Ramos (cell line): ENCODE results near the gene UQCRHL.
"Not testable (repeated sequence)": the region's sequence is repeated elsewhere in the genome, so short reads cannot be mapped to it uniquely, and the experiment has no call there.

Experiments
- in situ Hi-C: fragments of 300-500 bp; cut with MboI; formaldehyde crosslinking; loops from one replicate; pipeline ENCODE4 v1.14.3; 2022; ENCODE audit warnings: low sequenced_read_pairs; ENCODE audit not compliant: unreplicated experiment

The UQCRHL gene

DNA sequence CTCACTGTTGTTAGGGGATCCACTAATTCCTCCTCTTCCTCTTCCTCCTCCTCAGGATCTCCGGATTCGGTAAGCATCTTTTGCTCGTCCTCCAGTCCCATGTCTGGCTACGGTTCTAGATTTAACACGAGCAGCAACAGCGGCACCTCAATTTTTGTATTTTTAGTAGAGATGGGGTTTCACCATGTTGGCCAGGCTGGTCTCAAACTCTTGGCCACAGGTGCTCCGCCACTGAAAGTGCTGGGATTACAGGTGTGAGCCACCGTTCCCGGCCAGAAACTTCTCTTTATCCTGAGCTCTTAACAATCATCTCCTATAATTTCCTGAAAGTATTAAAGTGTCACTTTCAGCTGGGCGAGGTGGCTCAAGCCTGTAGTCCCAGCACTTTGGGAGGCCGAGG is at the start of gene UQCRHL:
Gene UQCRHL (minus strand): TSS at position 101 of the 400 bp plus-strand sequence. CDS start 0 bp downstream, at position 101.
- in situ Hi-C loops, result not testable (repeated sequence)

GRCh38 chr1:15856888-15857287 is 49.4 kb upstream of the UQCRHL start:
- in situ Hi-C loops, result no loop called here

- in situ Hi-C loops, result no loop called here
These were observed 45.4 kb upstream of the UQCRHL start for GRCh38 chr1:15852828-15853302.

DNA sequence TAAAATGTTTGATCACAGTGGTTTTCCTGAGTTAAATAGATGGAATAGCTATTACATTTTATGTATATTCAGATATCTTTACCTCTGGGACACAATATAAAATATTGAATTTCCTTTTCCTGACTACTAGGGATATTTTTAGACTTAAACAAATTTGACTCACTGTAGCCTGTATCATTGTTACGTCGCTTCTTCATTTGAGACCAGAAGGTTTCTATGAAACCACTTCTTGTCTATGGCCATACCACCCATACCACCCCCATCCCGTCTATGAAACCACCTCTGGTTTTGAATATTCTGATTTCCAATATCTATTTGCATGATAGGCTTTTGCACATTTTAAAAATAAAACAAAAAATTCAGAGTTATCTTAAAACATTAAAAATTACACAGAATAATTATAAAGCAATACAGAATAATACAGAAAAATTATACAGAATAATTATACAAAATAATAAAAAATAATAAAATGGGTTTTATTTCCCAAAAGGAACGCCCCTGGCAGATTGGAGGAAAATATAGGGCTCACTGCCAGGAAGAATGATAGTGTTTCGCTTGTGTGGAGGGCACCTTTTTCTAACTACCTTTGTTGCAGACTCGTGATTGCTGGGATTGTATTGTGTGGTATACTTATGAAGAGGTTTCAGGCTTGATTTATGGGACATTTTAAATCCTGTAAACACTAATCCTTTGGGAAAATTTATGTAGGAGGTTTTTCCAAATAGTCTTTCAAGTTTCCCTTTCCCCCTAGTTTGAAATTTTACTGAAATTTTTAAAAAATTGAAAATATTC is 44.8 kb upstream of the UQCRHL start:
- in situ Hi-C loops, result no loop called here

DNA sequence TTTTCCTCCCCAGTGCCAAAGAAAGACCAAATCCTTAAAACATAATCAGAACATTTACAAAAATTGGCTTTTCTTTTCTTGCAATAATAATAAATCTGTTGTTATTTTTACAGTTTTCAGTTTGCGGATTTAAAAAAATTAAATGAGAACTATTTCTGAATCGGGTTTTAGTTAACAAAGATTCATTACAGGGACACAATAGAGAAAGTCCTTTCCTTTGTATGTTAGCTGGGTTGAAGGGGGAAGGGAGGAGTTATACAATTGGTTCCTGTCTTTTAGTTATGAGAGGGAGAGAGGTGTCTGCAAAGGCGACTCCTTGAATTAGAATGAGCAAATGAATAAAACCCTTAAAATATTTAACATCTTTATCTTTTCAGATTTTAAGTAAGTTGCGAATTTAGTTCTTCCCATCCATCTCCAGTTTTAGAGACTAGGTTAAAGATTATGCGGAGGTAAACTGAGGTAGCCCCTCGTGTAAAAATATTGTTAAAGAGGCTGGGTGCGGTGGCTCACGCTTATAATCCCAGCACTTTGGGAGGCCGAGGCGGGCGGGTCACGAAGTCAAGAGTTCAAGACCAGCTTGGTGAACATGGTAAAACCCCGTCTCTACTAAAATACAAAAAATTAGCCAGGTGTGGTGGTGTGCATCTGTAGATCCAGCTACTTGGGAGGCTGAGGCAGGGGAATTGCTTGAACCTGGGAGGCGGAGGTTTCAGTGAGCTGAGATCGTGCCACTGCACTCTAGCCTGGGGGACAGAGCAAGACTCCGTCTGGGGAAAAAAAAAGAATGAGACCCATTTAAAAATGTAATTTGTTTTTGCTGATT is 44.0 kb upstream of the UQCRHL start:
- in situ Hi-C loops, result no loop called here

- in situ Hi-C loops, result no loop called here
These were observed 43.1 kb upstream of the UQCRHL start for GRCh38 chr1:15850471-15851001.

GRCh38 chr1:15849775-15850324 is 42.4 kb upstream of the UQCRHL start:
- in situ Hi-C loops, result no loop called here

GRCh38 chr1:15848929-15849774 is 41.7 kb upstream of the UQCRHL start:
- in situ Hi-C loops, result no loop called here

DNA sequence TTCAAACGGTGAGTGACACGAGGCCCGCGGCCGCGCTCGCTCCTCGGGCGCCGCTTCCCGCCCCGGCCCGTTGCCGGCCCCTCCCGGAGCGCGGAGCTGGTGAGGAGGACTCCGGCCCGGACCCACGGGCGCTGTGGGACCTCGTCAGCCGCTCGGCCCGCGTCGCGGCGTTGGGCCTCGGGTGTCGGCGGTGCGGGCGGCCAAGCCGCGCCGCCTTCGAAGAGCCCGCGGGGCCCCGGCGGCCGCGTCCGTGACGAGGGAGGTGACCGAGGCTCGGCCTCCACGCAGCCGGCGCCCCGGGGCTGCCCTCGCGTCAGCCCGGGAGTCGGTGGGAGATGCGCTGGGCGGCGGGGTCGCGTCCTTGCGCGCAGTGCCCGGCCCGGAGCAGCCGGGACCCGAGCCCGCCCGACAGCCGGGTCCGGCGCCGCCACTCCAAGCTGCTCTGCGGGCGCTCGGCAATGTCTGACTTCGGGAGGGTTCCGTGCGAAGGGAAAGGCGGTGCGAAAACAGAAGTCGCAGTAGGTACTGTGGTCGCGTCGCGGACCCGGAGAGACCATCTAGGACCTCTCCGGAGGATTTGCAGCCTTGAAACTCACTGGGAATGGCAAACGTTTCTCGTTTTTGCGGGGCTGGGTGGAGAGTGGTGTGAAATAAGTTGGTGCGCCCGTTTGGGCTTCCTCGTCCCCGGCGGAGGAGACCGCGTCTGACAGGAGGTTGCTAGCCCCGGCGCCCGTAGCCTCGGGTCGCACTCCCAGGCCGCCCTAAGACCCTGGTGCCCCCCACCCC is 40.9 kb upstream of the UQCRHL start:
- in situ Hi-C loops, result no loop called here

DNA sequence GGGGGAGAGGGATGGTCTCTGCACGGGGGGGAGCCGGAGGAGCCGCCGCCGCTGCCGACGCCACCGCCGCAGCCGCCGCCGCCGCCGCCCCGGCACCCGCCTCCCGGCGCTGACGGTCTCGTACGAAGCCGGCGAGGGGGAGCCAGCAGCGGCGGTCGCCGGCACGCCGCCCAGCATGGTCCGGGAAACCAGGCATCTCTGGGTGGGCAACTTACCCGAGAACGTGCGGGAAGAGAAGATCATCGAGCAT is 40.4 kb upstream of the UQCRHL start:
- in situ Hi-C loops, result no loop called here

DNA sequence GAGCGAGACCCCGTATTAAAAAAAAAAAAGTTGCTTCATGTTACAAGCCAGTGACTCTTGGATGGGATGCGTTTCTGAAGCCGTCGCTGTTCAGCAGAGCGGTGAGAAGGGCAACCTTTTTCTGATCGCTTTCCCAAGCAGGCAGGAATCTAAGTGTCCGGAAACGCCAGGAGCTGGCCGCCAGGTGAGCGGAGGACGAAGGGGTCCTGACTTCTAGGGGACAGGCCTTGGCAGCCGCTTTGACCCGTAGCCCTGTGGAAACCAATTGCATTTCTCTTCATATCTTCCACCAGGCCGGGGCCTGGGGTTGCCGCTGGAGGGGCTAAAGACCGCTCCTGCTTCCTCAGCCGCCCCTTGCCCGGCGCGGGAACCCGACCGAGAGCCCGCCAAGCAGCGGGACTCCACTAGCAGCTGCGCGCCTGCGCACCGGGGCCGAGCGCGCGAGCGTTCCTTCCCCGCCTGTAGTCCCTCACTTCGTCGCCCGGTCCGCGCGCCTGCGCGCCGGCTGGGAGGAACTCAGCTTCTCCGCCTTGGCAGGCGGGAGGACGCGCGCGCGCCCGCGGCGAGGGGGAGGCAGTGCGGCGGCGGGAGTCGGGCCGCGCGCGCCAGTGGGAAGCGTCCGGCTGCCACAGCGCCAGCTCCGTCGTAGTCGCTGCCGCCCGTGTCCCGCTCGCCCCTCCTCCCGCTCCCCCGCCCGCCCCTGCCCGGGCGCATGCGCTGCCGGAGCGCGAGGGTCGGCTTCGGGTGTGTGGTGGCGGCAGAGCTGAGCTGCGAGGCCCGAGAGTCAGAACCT is 39.8 kb upstream of the UQCRHL start, which contains the start of gene SPEN:
Gene SPEN (plus strand): TSS at position 608 of the 793 bp plus-strand sequence. CDS start 361 bp downstream, outside the sequence.
- in situ Hi-C loops, result no loop called here

DNA sequence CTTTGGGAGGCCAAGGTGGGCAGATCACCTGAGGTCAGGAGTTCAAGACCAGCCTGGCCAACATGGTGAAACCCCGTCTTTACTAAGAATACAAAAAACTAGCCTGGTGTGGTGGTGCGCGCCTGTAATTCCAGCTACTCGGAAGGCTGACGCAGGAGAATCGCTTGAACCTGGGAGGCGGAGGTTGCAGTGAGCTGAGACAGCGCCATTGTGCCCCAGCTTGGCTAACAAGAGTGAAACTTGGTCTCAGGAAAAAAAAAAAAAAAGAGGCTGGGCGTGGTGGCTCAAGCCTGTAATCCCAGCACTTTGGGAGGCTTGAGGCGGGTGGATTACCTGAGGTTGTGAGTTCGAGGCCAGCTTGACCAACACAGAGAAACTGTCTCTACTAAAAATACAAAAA is 38.6 kb upstream of the UQCRHL start:
- in situ Hi-C loops, result not testable (repeated sequence)

GRCh38 chr1:15843826-15844572 is 36.5 kb upstream of the UQCRHL start:
- in situ Hi-C loops, result no loop called here

GRCh38 chr1:15838721-15839120 is 31.3 kb upstream of the UQCRHL start:
- in situ Hi-C loops, result no loop called here

GRCh38 chr1:15837931-15838330 is 30.5 kb upstream of the UQCRHL start:
- in situ Hi-C loops, result no loop called here

DNA sequence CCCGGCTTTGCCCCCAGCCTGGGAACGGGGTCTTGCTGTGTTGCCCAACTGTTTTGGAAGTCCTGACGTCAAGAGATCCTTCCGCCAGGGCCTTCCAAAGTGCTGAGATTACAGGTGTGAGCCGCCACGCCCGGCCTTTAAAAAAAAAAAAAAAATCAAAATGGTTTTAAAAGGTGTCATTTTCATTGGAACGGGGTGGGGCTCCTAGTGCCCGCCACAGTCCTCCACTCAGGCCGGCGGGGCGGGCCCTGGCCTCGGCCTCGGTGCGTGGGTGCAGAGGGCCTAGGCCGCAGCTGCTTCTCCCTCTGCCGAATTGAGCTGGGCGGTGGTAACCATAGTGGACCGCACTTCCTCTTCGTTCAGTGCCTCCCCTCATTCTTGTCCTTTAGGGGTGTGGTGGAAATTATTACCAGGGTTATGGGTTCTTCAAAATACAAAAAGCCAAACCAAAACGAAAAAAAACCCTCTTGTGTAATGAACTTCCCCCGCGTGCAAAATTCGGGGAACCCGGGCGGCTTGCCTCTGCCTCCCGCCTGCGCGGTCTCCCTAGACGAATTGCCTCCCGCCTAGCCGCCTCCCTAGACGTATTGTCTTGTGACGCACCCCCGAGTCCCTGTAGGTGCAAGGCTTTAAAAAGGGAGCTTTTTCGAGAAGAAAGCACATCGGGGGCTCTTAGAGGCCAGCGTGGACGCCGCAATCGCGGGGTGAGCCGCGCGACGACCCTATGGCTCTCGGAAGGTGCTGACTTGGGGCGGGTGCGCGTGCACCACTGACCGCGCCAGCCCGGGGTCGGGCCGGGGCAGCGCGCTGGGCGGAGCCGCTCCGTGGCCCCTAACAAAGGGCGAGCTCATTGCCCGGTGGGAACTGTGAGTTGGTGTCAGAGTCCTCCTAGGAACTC is 29.6 kb upstream of the UQCRHL start:
- in situ Hi-C loops, result no loop called here

DNA sequence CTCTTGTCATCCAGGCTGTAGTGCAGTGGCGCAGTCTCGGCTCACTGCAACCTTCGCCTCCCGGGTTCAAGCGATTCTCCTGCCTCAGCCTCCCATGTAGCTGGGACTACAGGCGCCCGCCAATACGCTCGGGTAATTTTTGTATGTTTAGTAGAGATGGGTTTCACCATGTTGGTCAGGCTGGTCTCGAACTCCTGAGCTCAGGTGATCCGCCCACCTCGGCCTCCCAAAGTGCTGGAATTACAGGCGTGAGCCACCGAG is 29.0 kb upstream of the UQCRHL start:
- in situ Hi-C loops, result not testable (repeated sequence)
